Mucosa of stomach (tissue), 1 donor: ENCODE measurements around the gene FBXO4.
"Not testable (repeated sequence)": the region's sequence is repeated elsewhere in the genome, so short reads cannot be mapped to it uniquely, and the experiment has no call there.

ENCODE experiments used
- H3K27me3 ChIP-seq: one replicate; pipeline ENCODE4 v1.7.0; 2013; ENCODE audit warnings: mild to moderate bottlenecking, low read length; ENCODE audit not compliant: control insufficient read depth, insufficient read depth
- H3K36me3 ChIP-seq: one replicate; pipeline ENCODE4 v1.7.0; 2013; ENCODE audit warnings: low read length; ENCODE audit not compliant: control insufficient read depth, insufficient read depth
- H3K4me1 ChIP-seq: one replicate; pipeline ENCODE4 v1.7.0; 2013; ENCODE audit warnings: mild to moderate bottlenecking, low read length; ENCODE audit not compliant: control insufficient read depth, insufficient read depth
- H3K4me3 ChIP-seq: one replicate; pipeline ENCODE4 v1.7.0; 2013; ENCODE audit warnings: low read length
- H3K9ac ChIP-seq: one replicate; pipeline ENCODE4 v1.7.0; 2013; ENCODE audit warnings: mild to moderate bottlenecking, low read length, moderate library complexity
- H3K9me3 ChIP-seq: one replicate; pipeline ENCODE4 v1.7.0; 2013; ENCODE audit warnings: mild to moderate bottlenecking, low read length, moderate library complexity; ENCODE audit not compliant: control insufficient read depth
- donor health status: Pancreatic carcinoma.

FBXO4 gene

DNA sequence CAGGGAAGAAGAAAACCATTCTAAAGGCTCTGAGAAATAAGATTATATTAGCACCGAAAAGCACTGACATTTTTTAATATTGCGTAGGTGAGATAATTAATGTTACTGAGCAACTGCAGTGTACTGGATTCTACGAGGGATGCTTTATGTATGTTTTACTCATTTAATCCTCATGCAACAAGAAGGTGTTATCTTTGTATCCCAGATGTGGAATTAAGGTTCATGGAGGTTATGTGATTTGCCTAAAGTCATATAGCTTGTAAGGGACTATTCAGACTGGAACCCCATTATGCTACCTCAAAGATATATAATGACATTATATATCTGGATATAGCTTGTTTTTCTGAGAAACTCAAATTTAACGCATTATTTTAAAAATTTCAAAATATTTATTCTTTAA is 2.5 kb downstream of the FBXO4 start:
- Histone ChIP-seq H3K4me1 (peaks cover 10% of the 10 kb centered on the region), H3K4me3 (no peak overlapping the region), H3K9me3 (no peaks in the 10 kb centered on the region), H3K27me3 (no peaks in the 10 kb centered on the region), H3K9ac (no peak overlapping the region), H3K36me3 (no peaks in the 10 kb centered on the region)

DNA sequence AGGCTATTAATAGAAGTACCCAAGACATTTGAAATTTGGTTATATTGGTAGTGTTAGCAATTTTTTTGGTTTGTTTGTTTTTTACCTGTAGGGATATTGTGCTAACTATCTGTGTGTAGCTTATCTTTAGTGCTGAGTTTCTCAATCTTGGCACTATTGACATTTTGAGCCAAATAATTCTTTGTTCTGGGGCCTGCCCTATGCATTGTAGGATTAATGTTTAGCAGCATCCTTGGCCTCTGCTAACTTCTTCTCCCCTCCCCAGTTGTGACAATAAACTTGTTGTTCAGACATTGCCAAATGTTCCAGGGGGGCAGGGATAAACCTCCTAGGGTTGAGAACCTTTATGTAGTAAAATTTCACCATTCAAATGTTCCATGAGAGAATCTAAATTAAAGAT is 4.0 kb downstream of the FBXO4 start:
- Histone ChIP-seq H3K36me3 (no peaks in the 10 kb centered on the region), H3K4me3 (no peak overlapping the region), H3K4me1 (peaks cover 9% of the 10 kb centered on the region), H3K9ac (no peak overlapping the region), H3K27me3 (no peaks in the 10 kb centered on the region), H3K9me3 (no peaks in the 10 kb centered on the region)

DNA sequence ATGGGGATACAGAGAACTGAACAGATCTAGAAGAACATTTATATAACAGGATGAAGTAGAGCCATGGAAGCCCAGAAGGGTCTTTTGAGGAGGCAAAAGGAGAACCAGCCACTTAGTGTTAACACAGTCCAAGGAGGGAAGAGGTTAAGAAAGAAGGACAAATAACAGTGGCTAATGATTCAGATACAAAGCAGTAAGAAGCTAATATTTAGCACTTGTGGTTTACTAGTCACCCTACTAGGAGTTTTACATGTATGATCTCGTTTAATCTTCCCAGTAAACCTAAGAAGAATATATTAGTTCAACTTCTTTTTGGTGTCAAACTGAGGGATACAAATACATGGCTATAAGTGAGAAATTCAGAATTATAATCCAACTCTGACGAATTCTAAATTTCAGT is 7.7 kb downstream of the FBXO4 start:
- Histone ChIP-seq H3K9me3 (no peaks in the 10 kb centered on the region), H3K4me1 (no peaks in the 10 kb centered on the region), H3K36me3 (no peaks in the 10 kb centered on the region), H3K4me3 (no peak overlapping the region), H3K9ac (no peak overlapping the region), H3K27me3 (no peaks in the 10 kb centered on the region)

DNA sequence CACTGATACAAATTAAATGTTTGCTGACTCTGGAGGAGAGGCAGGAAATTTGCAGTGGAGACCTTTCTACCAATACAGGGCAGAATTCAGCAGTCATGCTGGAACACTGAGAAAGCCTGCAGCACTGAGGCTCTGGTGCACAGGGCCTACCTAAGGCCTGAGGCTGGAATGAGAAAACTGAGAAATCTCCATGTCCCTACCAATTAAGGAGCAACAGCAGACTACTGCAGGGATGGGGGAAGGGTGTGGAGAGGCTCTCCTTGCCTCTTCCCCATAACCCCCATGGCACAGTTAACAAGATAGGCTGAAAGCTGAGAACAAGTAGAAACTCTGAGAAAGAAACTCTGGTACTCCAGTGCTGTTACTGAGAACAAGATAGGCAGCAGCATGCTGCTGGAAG is 10.5 kb downstream of the FBXO4 start:
- H3K4me3 ChIP-seq, result no peak overlapping the region
- no peaks in the 10 kb centered on the region for H3K9me3 ChIP-seq
- no peak overlapping the region for H3K9ac ChIP-seq
- H3K4me1 ChIP-seq, result no peaks in the 10 kb centered on the region
- H3K27me3 ChIP-seq, result no peaks in the 10 kb centered on the region
- H3K36me3 ChIP-seq, result no peaks in the 10 kb centered on the region

DNA sequence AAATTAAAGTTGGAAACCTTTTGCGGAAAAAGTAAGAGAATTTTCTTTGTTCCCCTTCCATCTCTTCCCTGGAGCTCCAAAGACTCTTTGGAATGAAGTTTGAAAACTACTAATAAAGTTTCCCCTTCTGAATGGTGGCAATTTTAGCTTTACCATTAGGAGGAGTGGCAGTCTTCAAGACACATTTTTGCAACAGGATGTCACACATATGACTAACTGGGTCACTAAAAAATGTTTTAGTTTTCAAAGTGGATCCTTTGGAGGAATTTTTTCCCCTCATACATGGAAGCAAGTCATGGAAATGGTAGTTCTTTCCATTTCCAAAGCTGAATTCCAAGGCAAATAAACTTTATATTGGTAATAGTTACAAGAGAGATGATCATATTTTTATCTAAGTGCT is 15.6 kb downstream of the FBXO4 start:
- Histone ChIP-seq H3K4me1 (no peaks in the 10 kb centered on the region), H3K36me3 (no peaks in the 10 kb centered on the region), H3K27me3 (no peaks in the 10 kb centered on the region), H3K9me3 (no peaks in the 10 kb centered on the region), H3K4me3 (no peak overlapping the region), H3K9ac (no peak overlapping the region)

DNA sequence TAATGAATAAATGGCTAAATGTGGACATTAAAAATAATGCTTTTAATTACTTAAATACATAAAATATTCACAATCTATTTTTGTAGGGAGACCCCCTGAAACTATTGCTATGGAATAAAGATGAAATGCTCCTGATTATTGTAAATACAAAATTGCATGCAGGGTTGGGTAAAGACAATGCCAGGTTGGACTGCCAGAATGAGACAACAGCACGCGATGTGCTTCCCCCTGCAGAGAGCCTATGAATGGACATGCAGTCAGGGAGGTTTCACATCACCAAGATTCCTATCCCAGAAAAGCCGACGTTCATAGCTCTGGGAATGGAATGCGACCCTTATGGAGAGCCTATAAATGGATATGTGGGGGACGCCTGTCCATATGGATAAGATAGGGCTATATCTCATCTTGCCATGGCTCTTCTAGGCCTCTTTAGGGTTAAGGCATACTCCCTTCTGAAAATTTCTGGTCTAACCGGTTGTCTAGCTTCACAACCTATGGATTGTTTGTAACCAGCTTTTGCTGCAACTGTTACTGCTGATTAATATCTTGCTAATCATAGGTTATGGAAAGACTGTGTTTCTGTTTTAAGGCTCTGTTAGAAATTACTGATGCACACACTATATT is 20.4 kb downstream of the FBXO4 start:
- H3K4me1 ChIP-seq, H3K36me3 ChIP-seq, H3K9ac ChIP-seq, H3K27me3 ChIP-seq, H3K9me3 ChIP-seq, H3K4me3 ChIP-seq: not testable (repeated sequence)

DNA sequence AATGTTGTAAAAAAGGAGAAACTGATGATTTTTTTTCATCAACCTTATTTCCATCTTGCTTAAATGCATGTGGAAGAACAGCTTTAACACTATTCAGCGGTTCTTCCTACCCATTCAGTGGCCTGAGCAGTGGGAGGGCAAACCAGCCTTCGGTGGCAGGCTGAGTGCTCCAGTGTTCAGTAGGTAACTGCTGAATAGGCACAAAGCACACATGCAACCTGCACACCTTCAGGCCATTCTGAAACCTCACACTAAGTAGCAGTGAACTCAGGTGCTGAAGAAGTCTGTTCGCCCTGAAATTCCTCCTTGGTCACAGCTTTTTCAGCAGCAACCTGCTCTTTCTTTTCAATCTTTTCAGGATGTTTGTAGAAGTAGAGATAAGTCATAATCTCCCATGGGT is 26.1 kb downstream of the FBXO4 start:
- no peaks in the 10 kb centered on the region for H3K36me3 ChIP-seq
- no peak overlapping the region for H3K9ac ChIP-seq
- no peak overlapping the region for H3K4me3 ChIP-seq
- H3K9me3 ChIP-seq, result no peaks in the 10 kb centered on the region
- H3K4me1 ChIP-seq, result no peaks in the 10 kb centered on the region
- no peaks in the 10 kb centered on the region for H3K27me3 ChIP-seq

DNA sequence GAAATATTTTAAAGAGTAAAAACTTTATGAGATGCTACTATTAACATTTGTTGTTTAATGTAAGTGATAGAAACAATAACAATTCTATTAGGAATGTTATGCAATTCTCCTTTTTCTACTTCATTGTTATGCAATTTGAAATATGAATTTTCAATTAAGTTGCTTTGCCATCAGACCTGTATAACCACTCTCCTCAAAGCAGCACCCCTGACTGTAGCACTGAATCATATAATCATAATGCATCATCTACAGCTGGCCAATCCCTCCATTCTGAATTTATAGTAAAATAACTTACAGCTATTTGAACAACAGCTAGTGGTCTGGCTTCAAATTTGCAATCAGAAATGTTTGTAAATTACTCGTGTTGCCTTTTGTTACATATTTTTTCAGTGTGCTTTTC is 29.2 kb downstream of the FBXO4 start:
- H3K4me3 ChIP-seq, result no peak overlapping the region
- H3K27me3 ChIP-seq, result no peaks in the 10 kb centered on the region
- H3K9me3 ChIP-seq, result no peaks in the 10 kb centered on the region
- H3K4me1 ChIP-seq, result no peaks in the 10 kb centered on the region
- no peaks in the 10 kb centered on the region for H3K36me3 ChIP-seq
- no peak overlapping the region for H3K9ac ChIP-seq

DNA sequence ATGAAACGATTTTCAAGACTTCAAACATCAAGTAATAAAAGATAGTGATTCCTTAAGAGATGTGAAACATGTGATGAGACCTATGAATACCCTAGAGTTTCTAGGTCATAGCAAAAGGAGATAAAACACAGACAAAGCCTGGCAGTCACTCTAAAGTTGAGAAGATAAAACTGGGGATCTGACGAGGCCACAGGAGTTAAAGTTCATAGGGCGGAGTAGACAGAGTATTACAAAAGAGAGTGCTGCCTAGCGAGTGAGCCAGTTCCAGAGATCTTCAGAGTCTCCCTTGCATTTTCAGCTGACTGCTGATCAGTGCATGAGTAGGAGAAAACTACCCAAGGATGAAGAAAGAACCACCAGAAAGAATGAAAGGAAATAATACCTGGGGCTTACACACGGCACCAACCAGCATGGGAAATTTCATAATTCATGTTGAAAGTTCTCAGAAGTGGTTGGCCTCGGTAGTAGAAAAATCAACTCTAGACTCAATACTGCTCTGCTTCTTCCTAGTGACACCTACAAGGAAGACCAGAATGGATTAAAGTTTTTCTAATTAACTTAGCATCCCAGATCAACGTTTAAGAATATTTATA is 30.4 kb downstream of the FBXO4 start:
- H3K27me3 ChIP-seq, result no peaks in the 10 kb centered on the region
- H3K36me3 ChIP-seq, result no peaks in the 10 kb centered on the region
- no peak overlapping the region for H3K4me3 ChIP-seq
- H3K4me1 ChIP-seq, result no peaks in the 10 kb centered on the region
- no peak overlapping the region for H3K9ac ChIP-seq
- H3K9me3 ChIP-seq, result no peaks in the 10 kb centered on the region

DNA sequence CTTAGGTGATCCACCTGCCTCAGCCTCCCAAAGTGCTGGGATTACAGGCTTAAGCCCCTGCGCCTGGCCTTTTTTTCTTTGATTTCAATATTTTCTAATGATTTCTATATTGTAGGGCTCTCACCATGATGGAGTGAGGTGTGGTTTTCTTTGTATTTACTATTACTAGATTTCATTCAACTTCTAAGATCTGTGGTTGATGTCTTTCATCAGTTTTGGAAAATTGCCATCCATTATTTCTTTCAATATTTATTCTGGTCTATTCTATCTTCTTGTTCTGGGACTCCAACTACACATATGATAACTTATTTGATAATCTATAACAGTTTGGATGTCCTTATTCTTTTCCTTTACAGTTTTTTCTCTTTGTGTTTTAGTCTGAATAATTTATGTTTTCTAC is 31.9 kb downstream of the FBXO4 start:
- H3K9me3 ChIP-seq, result no peaks in the 10 kb centered on the region
- H3K4me1 ChIP-seq, result no peaks in the 10 kb centered on the region
- H3K9ac ChIP-seq, result no peak overlapping the region
- H3K4me3 ChIP-seq, result no peak overlapping the region
- no peaks in the 10 kb centered on the region for H3K27me3 ChIP-seq
- no peaks in the 10 kb centered on the region for H3K36me3 ChIP-seq

DNA sequence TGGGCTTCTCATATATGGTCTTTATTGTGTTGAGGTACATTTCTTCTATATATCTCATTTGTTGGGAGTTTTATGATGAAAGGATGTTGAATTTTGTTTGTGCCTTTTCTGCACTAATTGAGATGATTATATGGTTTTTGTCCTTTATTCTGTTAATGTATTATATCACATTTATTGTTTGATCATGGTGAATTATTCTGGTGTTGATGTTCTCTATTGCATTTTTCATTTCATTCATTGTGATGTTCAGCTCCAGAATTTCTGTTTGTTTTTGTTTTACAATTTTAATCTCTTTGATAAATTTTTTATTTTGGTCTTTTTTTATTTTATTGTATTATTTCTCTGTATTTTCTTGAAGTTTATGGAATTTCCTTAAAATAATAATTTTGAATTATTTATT is 35.4 kb downstream of the FBXO4 start:
- Histone ChIP-seq H3K9me3 (no peaks in the 10 kb centered on the region), H3K9ac (no peak overlapping the region), H3K4me1 (no peaks in the 10 kb centered on the region), H3K4me3 (no peak overlapping the region), H3K27me3 (no peaks in the 10 kb centered on the region), H3K36me3 (no peaks in the 10 kb centered on the region)

DNA sequence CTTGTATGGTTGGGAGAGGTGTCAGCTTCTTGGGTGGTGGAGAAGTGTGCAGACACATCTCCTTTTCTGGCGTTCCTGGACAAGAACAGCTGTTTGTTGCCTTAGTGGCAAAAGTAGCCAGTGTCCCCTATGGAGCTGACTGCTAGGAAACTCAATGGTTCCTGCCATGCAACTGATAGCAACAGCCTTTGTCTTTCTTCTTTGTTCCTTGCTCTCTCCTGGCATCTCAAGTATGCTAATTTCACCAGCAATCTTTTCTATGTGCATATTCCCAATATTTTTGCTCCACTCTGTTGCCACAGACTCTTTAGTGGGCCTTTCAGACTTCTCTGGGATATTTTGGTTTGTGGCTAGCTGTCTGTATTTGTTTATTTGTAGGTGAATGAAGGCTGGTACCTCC is 36.7 kb downstream of the FBXO4 start:
- H3K9me3 ChIP-seq, result no peaks in the 10 kb centered on the region
- no peaks in the 10 kb centered on the region for H3K4me1 ChIP-seq
- H3K36me3 ChIP-seq, result no peaks in the 10 kb centered on the region
- H3K9ac ChIP-seq, result no peak overlapping the region
- no peaks in the 10 kb centered on the region for H3K27me3 ChIP-seq
- no peak overlapping the region for H3K4me3 ChIP-seq

DNA sequence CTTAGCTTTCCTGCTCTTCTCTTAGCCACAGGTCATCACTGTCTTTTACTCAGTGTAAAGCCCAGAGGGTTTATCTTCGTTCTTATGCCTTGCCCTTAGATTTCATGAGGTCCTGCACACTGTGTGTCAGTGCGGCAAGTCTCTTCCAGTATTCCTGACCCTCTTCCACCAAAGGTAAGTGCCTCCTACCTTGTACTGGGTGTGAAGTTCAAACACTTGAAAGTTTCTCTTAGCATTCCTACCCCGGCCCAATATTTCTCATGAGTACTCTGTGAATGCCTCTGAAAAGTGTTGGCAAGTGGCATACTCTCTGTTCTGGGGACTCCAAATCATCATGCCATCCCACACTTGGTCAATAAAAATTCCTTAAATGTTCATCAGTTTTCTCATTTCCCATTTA is 37.4 kb downstream of the FBXO4 start:
- Histone ChIP-seq H3K9ac (no peak overlapping the region), H3K4me1 (no peaks in the 10 kb centered on the region), H3K36me3 (no peaks in the 10 kb centered on the region), H3K27me3 (no peaks in the 10 kb centered on the region), H3K9me3 (no peaks in the 10 kb centered on the region), H3K4me3 (no peak overlapping the region)
